HG03439 (cell line): ENCODE measurements around the gene IFT88.

ENCODE experiments used
- ATAC-seq: cut with Tn5 transposase; IDR thresholded peaks from one replicate; pipeline ENCODE4 v1.9.1; 2021; ENCODE audit warnings: mild to moderate bottlenecking, moderate library complexity; ENCODE audit not compliant: unreplicated experiment

IFT88 gene

GRCh38 chr13:20713014-20713376, 146.0 kb downstream of the IFT88 start:
- no peak for ATAC-seq

GRCh38 chr13:20713751-20714150, 146.8 kb downstream of the IFT88 start:
- no peak for ATAC-seq

GRCh38 chr13:20714161-20714560, 147.2 kb downstream of the IFT88 start:
- no peak for ATAC-seq

- ATAC-seq = no peak
These were observed 147.8 kb downstream of the IFT88 start for GRCh38 chr13:20714563-20715329.

GRCh38 chr13:20715330-20715712, 148.4 kb downstream of the IFT88 start:
- no peak for ATAC-seq

GRCh38 chr13:20716951-20717350, 150.0 kb downstream of the IFT88 start:
- no peak for ATAC-seq

- ATAC-seq = no peak
These were observed 150.9 kb downstream of the IFT88 start for GRCh38 chr13:20717581-20718542.

GRCh38 chr13:20718958-20719566, 152.1 kb downstream of the IFT88 start:
- no peak for ATAC-seq

GRCh38 chr13:20719783-20720182, 152.8 kb downstream of the IFT88 start:
- no peak for ATAC-seq

- no peak for ATAC-seq
These were observed 153.5 kb downstream of the IFT88 start for GRCh38 chr13:20720499-20720898.

- ATAC-seq = no peak
These were observed 154.1 kb downstream of the IFT88 start for GRCh38 chr13:20721058-20721453.

GRCh38 chr13:20721454-20722357, 154.7 kb downstream of the IFT88 start:
- no peak for ATAC-seq

GRCh38 chr13:20727856-20728255, 160.9 kb downstream of the IFT88 start:
- no peak for ATAC-seq

- no peak for ATAC-seq
These were observed 161.8 kb downstream of the IFT88 start for GRCh38 chr13:20728579-20729311.

GRCh38 chr13:20729633-20730585, 163.0 kb downstream of the IFT88 start:
- no peak for ATAC-seq

GRCh38 chr13:20738616-20739015, 171.7 kb downstream of the IFT88 start:
- ATAC-seq = no peak

- no peak for ATAC-seq
These were observed 173.1 kb downstream of the IFT88 start for GRCh38 chr13:20740021-20740420.
